A172 (cell line): ENCODE data around the gene RAP1GAP2. TPM values are rescaled to one million over a fixed set of nuclear protein-coding genes. Genes with fewer than 3 reads are reported as not detected.

Experiments used
- DNase-seq: peaks from one replicate; pipeline ENCODE4 v3.0.0-alpha.2; 2015; ENCODE audit warnings: low spot score
- total RNA-seq: library from RNA; depleted of rRNA; stranded (reverse); fragments of >200 nt; shearing (Covaris generic); gene quantifications from 2 replicates; pipeline ENCODE4 v1.2.3, GENCODE V29; 2014

The RAP1GAP2 gene
- total RNA-seq, 1 experiment from 2014 or later, result 6.4 TPM

DNA sequence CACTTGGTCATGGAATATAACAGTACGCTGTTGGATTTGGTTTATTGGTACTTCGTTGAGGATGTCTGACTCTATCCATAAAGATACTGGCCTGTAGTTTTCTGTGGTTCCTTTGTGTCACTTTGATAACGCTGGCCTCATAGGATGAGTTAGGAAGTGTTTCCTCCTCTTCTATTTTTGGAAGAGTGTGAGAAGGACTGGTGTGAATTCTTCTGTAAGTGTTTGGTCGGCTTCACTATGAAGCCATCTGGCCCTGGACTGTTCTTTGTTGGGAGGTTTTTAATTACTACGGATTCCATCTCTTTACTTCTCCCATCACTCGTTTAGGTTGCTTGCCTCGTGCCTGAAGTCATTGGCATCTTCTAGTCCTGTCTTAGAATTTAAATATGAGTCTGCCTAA lies 149.9 kb downstream of the RAP1GAP2 start:
- DNase-seq, result no peak

DNA sequence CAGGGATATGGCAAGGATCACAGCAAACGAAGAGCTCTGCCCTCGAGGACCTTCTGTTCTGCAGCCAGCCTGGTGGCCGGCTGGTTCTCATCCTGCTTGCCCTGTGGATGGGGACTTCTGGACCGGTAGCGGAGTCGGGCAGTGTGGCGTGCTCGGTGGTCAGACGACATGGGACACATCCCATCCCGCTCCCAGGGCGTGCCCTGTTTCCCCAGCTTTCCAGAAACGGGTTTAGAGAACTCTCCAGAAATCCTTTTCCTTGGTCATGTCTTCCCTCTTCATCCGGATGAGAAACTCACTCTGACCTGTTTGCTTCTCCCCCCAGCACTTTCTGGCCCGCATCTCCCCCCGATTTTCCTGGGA lies 151.3 kb downstream of the RAP1GAP2 start:
- DNase-seq, result no peak

DNA sequence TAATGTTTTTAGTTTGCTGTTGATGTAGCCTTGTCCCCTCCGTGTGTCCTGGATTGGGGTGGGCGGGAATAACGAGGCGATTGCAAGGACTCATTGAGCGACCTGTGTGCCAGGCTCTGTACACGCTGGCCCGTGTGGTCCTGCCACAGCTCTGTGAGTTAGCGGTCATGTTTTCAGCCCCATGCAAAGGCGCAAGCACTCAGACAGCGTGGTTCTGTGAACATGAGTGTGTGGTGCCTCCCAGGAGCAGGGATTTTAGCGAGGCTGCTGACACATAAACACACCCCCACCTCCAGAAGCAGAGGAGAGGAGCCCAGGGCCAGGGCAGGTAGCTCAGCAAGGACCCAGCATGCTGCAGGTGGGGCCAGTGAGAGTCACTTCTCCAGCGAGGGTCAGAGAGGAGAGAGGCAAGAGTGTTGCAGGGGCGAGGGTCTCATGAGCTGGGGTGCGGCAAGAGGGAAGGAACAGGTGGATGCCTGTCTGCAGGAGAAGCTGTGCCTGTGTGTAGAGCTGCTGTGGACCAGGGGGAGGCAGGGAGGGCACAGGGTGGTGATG lies 151.8 kb downstream of the RAP1GAP2 start:
- DNase-seq, result no peak

DNA sequence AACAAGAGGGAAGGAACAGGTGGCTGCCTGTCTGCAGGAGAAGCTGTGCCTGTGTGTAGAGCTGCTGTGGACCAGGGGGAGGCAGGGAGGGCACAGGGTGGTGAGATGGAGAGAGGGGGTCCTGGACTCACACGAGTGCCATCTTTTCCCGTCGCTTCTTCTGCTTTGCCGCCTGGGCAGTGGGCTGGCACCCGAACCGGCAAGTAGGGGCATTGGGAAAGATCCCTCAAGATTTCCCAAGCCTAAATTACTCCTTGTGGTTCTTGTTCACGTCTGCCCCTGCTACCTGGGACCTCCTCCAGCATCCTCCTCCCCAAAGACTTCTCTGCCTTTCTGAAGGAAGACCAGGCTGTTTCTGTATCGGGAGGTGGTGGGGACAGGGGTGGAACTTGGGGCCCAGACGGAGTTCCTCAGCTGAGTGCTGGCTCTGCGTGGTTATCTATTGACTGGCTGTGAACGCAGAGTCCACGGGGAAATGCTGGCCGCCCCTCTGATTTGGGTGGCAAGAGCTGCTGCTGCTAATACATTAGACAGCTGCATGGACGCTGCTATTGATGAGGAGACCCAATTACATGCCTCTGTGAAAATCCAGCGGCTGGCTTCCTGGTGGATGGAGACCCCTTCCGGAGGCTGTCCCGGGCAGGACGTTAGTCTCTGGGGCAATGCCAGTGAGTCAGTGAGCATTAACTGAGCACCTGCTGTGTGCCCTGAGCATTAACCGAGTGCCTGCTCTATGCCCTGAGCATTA lies 152.7 kb downstream of the RAP1GAP2 start:
- no peak for DNase-seq

DNA sequence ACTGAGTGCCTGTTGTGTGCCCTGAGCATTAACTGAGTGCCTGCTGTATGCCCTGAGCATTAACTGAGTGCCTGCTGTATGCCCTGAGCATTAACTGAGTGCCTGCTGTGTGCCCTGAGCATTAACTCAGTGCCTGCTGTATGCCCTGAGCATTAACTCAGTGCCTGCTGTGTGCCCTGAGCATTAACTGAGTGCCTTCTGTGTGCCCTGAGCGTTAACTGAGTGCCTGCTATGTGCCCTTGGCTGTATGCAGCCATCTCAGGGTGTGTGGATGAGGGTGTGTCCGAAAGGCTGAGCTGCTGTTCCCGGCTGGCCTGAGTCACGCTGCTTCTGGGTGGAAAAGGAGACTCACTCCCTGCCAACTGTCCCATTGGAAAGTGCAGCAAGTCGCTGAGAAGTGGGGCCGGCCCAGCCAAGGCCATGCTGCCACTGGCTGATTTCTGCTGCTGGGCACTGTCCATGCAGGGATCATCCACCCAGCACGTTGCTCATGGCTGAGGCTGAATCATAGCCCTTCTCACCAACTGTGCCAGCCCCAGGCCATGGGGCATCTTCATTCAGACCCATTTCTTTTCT lies 153.3 kb downstream of the RAP1GAP2 start:
- peak; percentile 87 for DNase-seq

DNA sequence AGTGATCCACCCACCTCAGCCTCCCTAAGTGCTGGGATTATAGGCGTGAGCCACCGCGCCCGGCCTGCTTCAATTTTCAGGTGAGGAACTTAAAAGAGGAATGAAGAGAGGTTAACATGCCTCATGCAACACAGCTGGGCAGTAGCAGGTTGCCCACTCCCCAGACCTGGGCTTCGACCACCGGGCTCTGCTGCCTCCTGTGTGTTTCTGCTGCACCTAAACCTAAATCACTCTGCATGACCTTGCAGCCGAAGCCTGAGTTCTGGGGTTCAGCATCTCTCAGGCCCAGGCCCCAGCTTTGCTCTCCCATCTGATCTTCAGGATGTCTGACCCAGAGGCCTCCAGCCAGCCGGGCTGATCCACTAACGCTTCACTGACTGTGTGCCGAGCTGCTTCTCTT lies 154.6 kb downstream of the RAP1GAP2 start:
- DNase-seq, result no peak

DNA sequence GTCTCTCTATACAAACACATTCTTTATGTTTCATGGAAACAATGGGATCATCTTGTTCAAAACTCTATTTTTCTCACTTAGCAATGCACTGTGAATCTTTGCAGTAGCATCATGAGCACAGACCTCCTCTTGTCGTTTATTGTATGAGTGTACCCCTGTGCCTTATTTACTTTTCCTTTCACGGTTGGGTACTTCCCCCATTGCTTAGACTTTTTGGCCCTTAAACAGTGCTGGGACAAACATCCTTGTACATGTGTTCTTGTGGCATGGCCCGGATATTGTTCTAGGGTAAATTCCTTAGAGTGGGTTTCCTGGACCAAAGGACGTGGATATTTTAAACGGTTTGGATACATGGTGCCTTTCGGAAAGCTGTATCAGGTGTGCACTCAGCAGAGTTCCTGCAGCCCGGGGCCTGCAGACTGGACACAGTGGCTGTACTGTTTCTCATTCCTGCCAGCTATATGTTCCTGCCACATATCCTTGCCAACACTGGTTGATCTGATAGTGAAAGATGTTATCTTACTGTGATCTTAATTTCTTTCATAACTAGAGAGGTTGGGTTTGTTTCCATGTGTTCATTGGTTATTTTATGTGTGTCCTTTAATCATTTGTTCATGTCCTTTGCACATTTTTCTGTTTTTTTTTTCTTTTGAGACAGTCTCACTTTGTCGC lies 156.1 kb downstream of the RAP1GAP2 start:
- DNase-seq, result no peak

DNA sequence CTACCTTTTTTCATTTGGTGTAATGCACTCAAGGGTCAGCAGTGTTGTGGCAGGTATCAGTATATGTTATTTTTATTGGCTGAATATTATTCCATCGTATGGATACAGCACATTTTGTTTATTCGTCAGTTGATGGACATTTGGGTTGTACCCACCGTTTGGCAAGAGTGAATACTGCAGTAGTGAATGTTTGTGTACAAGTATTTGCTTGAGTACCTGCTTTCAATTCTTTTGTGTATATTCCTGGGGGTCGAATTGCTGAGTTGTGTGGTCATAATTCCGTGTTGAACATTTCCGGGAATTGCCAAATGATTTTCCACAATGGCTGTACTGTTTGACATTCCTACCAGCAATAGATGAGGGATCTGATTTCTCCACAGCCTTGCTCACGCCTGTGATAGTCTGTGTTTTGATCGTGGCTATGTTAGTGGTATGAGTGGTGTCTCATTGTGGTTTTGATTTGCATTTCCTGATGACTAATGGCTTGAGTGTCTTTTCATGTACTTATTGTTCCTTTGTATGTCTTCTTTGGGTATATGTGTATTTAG lies 158.7 kb downstream of the RAP1GAP2 start:
- DNase-seq, result peak; percentile 90

DNA sequence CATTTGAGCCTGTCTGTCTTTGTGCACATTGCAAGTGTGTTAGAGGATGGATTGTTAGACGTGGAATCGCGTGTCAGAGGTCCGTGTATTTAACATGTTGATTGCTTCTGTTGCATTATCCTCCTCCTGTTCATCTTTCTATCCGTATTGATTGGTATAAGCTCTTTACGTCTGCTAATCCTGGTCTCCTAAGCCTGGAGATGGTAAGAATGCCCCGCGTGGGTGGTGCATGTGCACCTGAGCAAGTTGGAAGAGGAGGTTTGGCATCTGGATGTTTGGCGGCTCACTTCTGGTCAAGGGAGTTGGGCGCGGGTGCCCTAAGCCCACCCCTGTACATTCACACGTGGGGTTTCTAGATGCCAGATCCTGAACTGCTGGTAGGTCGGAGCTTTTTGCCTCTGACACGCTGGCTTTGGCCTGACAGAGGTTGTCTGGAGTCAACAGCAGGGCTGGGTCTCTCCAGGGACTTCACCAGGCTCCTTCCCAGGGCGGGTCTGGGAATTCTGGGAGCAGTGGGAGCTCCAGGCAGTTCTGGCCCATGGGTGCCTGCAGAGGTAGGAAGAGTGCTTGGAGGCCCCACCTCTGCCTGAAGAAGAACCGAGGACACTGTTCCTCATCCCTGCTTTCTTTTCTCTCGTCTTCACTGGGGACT lies 159.8 kb downstream of the RAP1GAP2 start:
- DNase-seq, result no peak

DNA sequence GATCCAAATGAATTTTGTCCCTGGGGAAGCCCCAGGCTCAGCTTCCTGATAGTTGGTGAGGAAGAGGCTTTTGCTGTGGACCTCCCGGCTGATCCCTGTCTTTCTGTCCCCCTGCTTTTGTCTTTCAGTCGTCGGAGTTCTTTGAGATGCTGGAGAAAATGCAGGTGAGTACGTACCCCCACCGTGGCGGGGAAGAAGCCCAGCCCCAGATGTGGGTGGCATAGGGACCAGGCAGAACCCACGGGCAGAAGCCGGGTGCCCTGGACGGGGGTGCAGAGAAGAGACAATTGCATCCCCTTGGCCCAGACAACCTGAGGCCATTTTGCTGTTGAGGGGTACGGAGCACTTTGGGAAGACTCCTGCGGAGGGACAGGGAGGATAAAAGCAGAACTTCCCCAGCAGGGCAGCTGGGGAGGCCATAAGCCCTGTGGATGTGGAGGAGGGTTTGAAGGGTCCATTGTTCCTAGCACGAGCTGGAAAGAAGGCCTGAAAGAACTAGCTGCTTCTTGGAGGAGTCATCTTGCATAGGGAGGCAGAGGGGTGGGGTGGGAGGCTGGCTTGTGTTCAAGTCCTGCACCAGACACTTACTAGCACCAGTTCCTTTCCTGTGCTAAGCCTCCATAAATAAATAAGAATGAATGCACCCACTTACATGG lies 161.5 kb downstream of the RAP1GAP2 start:
- DNase-seq, result no peak

DNA sequence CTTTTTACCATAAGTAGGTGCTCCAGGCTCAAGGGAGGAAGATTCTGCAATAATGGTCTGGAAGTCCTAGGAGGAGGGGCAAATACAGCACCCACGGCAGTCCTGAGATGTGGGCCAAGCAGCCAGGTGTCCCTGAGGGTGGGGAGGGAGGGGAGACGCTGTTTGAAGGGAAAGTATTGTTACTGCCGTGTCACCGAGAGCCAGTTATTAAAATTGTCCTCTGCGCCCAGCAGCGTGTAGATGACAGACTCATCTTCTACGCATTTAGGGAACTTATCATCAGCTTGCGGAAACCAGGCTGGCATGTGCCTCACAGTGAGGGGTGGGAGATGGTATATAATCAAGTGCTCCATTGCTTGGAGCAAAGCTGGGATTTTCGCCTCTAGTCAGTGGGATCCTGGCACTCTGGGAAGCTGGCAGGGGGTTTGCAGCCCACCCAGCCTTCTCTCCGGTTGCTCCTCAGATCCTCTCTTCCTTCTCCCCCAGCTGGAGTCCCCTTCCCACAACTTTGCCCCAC lies 162.5 kb downstream of the RAP1GAP2 start:
- no peak for DNase-seq

DNA sequence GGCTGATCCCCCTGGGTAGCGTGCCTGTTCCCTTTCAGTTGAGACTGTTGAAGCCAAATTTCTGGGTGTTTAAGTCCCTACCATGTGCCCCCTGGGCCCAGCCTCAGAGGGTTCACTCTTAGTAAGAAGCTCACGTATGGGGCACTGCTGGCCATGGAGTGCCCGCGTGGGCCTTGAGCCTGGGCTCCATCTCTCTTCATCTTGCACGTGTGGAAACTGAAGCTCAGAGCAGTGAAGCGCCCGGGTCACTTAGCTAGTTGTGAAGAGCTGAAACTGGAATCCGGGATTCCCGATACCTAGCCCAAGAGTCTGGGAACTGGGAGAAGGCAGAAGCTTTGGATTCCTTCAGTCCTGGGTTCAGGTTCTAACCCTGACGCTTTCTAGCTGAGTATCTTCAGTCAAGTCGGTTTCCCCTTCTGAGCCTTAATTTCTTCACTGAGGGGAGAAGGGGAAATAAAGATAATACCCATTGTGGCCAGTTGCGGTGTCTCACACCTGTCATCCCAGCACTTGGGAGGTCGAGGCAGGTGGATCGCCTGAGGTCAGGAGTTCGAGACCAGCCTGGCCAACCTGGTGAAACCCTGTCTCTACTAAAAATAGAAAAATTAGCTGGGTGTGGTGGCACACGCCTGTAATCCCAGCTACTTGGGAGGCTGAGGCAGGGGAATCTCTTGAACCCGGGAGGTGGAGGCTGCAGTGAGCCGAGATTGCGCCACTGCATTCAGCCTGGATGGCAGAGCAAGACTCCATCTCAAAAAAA lies 163.3 kb downstream of the RAP1GAP2 start:
- no peak for DNase-seq

DNA sequence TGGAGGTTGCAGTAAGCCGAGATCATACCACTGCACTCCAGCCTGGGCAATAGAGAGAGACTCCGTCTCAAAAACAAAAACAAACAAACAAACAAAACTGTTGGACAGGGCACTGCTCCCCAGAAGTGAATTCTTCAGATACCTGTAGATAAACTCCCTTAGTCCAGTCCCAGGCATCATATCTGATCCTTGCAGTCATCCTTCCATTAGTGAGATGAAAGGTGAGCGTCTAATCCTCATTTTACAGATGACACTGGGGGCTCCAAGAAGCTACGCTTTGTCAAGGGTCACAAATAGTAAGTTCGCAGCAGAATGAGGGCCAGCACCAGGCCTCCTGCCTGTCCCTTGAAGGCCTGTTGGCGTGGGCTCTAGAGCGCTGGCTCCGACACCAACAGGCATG lies 165.2 kb downstream of the RAP1GAP2 start:
- no peak for DNase-seq

DNA sequence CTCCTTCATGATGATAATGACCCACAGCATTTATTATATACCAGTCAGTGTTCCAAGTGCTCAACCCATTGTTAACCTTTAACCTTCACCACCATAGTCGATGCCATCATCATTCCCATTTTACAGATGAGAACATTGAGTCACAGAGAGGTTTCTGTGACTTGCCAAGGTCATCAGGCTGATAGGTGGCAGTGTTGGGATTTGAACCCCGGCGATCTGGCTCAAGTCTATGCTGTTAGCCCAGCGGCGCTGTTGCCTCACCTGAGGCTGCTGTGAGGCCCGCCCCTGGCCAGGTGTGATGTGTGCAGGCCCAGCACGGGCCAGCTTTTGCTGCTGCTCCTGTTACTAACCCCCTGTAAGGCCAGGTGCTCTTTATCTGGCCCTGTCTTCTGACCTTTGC lies 166.0 kb downstream of the RAP1GAP2 start:
- no peak for DNase-seq

DNA sequence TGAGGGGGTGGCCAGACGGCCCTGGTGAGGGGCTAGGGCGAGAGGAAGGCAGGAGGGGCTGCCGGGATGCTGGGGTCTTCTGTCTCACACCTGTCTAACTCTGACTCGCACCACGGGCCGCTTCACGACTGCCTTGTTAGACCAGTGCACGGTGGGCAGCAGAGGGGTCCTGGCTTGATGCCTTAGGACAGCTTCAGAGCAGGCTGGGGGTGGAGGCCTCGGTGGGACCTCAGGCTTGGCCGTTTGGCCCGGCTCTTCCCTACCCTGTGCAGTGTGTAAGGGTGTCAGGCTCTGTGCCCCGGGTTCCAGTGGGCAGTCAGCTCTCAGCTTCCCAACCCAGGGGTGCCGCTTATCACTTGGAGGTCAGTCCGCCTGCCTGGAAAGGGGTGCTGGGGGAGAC lies 166.5 kb downstream of the RAP1GAP2 start:
- DNase-seq, result no peak

DNA sequence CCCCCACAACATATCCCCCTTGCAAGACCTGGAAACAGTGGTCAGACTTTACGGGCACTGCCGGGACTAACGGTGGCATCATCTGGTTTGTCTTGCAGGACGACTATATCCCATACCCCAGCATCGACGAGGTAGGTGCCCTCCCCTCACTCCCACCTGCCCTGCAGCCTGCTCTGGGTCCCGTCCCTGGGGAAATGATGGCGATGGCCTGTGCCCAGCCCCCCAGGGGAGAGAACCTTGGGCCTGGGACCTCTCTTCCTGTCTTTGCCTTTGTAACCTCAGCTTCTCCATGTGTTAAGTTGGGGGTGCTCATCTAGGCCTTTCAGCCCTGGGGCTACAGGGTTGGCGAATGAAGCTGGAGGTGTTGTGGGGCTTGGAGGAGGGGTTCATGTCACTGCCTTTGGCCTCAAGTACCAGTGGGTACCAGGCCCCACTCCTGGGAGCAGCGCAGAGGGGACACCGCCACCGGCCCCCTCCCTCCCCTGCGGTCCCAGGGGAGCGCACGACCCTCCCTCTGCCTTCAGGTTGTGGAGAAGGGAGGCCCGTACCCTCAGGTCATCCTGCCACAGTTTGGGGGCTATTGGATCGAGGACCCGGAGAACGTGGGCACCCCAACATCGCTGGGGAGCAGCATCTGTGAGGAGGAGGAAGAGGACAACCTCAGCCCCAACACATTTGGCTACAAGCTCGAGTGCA lies 167.2 kb downstream of the RAP1GAP2 start:
- no peak for DNase-seq

DNA sequence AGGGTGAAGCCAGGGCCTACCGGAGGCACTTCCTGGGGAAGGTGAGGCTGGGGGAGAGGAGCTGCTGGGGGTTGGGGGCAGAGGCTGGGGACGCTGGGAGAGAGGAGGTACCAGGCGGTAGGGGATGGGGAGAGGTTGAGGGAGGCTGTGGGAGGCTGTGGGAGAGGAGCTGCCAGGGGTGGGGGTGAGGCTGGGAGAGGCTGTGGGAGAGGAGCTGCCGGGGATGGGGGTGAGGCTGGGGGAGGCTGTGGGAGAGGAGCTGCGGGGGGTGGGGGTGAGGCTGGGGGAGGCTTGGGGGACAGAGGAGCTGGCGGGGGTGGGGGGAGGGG lies 167.8 kb downstream of the RAP1GAP2 start:
- no peak for DNase-seq

DNA sequence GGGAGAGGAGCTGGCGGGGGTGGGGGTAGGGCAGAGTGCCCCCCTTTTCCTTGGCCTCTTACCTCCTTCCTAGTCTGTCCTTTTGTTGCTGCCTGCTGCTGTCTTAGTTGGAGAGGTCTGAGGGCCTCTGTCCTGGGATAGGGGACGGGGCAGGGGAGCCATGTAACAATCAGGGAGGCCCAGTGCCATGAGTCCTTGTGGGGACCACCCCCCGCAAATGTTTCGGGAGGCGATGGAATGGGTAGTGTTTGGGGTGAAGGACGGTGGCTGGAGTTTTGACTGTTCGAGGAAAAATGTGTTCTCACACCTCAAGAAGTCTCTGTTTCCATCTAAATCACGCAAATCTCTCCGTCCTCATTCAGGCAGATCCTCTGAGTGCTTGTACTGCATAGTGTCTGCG lies 168.1 kb downstream of the RAP1GAP2 start:
- DNase-seq, result no peak

DNA sequence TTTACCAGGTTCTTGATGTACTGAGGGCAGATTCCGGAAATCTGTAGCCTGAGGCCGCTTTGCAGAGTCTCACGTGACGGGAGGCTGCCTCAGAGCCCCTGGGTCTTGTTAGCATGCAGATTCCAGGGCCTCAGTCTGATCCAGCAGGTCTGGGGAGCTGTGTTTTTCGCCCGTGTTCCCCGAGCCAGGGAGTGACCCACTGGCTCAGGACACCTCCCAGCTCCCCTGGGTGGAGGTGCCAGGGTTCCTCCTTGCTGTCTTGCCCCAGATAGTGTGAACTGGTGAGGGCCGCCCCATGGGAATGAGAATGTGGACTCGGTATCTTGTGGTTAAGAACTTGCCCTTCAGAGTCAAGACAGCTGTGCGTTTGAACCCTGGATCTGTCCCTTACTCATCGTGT lies 168.6 kb downstream of the RAP1GAP2 start:
- no peak for DNase-seq
